Activated CD8-positive, alpha-beta memory T cell treated with anti-CD3 and anti-CD28 coated beads for 24 hours (primary cell): Measurements from ENCODE around the gene F10.
"Not testable (repeated sequence)": the region's sequence is repeated elsewhere in the genome, so short reads cannot be mapped to it uniquely, and the experiment has no call there.

ENCODE experiments used
- DNase-seq: peaks from one replicate; pipeline ENCODE4 v3.0.0-alpha.2; 2020

Gene F10

GRCh38 chr13:113086991-113087922 is 35.3 kb upstream of the F10 start:
- no peak for DNase-seq

GRCh38 chr13:113087923-113088690 is 34.5 kb upstream of the F10 start:
- DNase-seq = no peak

DNA sequence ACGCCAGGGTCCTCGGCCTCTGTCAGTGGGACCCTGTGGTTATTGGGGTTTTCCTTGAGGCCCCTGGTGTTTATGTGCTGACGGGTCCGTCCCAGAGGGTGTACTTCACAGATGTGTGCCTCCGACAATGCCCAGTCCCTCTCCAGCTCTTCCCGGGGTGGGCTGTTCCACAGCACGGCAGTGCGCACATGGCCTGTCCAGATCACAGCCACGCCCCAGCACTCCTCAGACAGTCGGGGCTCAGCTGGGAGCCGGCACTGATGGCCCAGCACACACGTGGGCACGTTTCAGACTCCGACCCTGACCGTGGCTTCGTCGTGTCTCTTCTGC is 33.9 kb upstream of the F10 start:
- no peak for DNase-seq

- DNase-seq = no peak
These were observed 32.7 kb upstream of the F10 start for GRCh38 chr13:113089693-113090414.

DNA sequence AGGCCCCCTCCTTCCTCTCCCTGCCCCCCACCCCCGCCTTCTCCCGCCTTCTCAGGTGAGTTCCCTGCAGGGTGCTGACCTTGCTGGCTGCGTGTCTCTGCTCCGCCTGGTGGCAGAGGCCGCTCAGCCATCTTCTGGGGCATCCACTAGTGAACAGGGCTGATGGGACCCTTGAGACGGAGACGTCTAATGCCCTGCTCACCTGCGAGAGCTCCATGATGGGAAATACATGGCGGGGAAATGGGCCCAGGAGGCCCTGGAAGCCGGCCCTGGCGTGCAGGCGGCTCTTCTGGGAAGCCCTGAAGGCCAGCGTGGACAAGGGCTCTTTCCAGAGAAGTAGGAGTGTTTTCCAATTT is 32.2 kb upstream of the F10 start:
- no peak for DNase-seq

DNA sequence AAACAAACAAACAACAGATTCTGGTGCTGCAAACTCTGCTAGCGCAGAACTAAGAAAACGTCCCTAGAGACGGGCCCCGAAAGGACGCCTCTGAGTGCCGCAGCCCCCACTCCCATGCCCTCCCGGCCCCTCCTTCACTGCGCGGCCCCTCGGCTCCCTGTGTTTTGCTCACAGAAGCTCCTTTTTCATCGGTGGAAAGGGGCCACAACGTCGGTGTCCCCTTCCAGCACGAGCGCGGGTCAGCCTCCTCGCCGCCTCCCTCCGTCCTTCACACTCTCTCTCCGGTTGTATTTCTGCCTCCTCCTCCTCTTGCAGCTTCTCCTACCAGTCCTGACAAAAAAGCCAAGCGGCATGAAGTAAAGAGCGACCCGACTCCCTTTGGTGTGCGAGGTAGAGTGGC is 31.8 kb upstream of the F10 start:
- no peak for DNase-seq

DNA sequence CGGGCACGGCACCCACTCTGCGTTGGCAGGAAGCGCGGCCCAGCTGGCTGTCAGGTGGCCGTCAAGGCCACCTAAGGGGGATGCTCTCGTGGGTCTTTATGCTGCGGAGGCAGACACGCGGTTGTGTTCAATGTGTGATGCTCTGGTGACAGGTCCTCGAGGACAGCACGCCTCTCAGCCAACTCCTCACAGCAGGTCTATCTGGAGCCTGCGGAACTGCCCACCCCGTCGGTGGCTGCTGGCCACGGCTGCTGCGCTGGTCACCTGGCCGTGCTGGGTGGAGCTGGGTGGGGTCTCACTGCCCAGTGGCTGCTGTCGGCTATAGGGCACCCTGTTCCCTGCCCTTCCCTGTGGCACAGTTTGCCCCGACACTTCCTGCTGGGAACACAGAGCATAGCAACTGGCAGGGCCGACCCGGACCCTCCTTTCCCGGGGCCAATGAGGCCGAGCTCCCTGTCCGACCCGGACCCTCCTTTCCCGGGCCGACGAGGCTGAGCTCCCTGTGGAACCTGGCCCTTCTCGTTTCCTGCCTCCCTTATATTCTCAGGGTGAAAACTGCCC is 31.3 kb upstream of the F10 start:
- DNase-seq = no peak

DNA sequence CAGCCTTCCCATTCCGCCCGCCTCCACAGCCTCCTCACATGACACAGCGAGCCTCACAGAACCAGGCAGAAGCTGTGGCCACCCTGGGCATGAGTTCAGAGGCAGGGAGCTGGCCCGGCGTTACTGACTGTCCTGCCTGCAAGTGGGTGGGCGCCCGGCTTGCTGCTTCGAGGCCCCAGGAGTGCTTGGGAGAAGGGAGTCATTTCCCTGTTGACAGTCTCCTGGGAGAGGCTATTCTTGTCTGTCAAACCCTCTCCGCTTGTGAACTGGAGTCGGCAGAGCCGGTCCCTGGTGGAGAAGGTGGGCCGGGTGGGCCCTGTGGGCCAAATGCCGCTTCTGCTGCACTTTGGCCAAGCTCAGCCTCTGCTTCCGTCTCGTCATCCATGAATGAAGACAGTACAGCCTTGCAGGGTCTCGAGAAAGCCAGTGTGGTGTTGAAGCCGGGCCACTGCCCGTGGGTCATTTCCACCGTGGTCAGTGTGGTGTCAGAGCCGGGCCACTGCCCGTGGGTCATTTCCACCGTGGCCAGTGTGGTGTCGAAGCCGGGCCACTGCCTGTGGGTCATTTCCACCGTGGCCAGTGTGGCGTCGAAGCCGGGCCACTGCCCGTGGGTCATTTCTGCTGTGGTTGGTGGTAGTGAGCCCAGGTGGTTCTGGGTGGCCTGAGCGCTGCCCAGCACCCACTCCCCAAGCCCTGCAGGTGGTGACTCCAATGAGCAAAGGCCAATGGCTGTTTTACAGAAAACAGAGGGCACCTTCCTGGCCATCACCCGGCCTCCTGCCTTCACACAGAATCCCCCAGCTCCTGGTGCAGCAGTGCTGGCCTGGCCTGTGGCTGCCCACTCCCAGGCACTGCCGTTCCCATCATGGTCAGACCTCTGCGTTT is 30.5 kb upstream of the F10 start:
- DNase-seq = no peak

- DNase-seq = no peak
These were observed 29.6 kb upstream of the F10 start for GRCh38 chr13:113092776-113093579.

DNA sequence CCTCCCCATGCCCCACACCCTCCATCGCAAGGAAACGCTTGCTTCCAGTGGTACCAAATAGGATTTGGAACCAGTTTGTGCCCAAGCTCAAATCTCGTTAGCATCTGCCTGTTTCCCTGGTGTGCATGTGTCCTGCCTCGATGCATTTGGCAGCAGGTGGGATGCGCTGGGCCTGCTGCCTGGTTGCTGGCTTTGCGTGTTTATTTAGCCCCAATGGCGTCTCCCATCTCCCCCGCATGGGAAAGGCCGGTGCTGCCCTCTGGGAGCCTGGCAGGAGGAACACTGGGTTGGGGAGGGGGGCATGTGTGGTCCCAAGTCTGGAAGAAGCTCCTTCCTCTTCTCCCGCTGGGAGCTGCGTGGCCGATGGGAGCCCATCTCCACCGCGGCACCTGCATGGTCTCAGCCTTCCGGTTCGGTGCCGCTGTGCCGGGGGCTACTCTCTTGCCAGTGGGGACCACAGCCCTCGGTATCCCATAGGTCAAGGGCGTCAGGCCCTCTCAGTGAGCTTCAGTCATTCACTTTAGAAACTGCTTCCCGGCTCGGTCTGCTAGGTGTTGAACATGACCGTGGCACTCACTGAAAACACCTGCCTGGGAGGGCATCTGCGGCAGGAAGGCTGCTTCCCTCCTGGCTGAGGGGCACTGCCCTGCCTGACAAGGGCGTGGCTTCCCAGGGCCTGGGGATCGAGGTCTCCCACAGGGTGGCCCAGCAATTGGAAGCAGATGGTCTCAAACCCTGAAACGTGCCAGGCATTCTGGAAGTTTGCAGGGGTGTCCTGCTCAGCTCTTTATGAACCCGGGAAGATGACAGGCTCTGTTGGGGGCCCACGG is 28.8 kb upstream of the F10 start:
- no peak for DNase-seq

DNA sequence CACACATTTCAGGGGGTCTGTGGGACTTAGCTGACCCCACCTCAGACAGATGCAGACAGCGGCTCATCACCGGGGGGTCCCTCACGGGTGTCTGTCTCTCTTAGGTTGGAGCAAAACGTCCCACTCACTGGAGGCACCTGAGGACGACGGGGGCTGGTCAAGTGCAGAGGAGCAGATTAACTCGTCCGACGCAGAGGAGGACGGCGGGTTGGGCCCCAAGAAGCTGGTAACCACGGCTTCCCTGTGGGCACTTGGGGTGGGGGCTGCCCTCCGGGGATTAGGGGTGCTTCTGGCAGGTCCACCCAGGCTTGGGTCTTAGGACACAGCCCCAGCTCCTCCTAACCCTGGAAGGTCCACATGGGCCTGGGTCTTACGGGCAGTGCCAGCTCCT is 28.2 kb upstream of the F10 start:
- no peak for DNase-seq

GRCh38 chr13:113095146-113096051 is 27.2 kb upstream of the F10 start:
- no peak for DNase-seq

DNA sequence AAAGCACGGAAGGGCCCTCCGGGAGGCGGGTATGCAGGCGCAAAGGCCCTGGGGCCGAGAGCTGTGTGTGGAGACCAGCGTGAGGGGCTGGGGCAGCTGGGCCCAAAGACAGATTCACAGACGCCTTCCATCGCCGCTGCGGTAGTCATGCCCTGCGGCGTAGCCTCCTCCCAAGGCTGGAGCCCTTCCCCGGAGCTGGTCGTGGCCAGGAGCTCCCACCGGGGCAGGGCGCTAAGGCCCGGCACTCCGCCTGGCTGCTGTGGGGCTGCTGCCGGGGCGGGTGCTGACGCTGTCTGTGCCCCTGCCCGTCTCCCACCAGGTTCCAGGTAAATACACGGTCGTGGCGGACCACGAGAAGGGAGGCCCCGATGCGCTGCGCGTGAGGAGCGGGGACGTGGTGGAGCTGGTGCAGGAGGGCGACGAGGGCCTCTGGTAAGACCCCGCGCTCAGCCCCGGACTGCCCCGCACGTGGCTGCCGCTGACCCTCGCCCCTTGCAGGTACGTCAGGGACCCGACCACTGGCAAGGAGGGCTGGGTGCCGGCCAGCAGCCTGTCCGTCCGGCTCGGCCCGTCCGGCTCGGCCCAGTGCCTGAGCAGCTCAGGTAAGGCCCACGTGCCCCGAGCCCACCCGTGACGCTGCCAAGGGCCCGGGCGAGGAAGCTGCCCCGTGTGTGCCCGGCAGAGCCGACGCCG is 26.4 kb upstream of the F10 start:
- no peak for DNase-seq

DNA sequence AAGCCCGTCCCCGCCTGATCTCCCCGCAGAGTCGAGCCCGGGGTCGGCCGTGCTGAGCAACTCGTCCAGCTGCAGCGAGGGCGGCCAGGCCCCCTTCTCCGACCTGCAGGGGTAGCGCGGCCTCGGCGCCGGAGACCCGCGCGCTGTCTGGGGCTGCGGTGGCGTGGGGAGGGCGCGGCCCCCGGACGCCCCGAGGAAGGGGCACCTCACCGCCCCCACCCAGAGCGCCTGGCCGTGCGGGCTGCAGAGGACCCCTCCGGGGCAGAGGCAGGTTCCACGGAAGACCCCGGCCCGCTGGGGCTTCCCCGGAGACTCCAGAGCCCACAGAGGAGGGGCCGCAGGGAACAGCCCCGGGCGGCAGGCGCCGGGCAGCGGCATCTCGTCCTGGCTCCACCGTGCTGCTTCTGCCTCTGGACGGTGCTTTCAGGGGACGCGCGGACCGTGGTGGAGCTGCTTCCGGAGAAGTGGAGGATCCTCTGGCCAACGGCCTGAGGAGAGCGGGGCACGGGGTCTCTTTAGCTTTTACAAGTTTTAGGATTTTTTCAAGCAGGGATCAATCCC is 25.8 kb upstream of the F10 start:
- DNase-seq = no peak

GRCh38 chr13:113097651-113098050 is 24.9 kb upstream of the F10 start:
- no peak for DNase-seq

GRCh38 chr13:113098162-113098732 is 24.4 kb upstream of the F10 start:
- DNase-seq = no peak

GRCh38 chr13:113099142-113099541 is 23.5 kb upstream of the F10 start:
- DNase-seq = no peak

- DNase-seq = not testable (repeated sequence)
These were observed 20.3 kb upstream of the F10 start for GRCh38 chr13:113102302-113102701.
